Ramos (cell line): Measurements from ENCODE around the gene MAMDC2.
"Not testable (repeated sequence)": the region's sequence is repeated elsewhere in the genome, so short reads cannot be mapped to it uniquely, and the experiment has no call there.

ENCODE experiments used
- in situ Hi-C: fragments of 300-500 bp; cut with MboI; formaldehyde crosslinking; loops from one replicate; pipeline ENCODE4 v1.14.3; 2022; ENCODE audit warnings: low sequenced_read_pairs; ENCODE audit not compliant: unreplicated experiment

The MAMDC2 gene

DNA sequence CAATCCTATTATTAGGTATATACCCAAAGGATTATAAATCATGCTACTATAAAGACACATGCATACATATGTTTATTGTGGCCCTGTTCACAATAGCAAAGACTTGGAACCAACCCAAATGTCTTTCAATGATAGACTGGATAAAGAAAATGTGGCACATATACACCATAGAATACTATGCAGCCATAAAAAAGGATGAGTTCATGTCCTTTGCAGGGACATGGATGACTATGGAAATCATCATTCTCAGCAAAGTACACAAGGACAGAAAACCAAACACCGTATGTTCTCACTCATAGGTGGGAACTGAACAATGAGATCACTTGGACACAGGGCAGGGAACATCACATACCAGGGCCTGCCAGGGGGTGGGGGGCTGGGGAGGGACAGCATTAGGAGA is 202.3 kb downstream of the MAMDC2 start:
- in situ Hi-C loops, result not testable (repeated sequence)

DNA sequence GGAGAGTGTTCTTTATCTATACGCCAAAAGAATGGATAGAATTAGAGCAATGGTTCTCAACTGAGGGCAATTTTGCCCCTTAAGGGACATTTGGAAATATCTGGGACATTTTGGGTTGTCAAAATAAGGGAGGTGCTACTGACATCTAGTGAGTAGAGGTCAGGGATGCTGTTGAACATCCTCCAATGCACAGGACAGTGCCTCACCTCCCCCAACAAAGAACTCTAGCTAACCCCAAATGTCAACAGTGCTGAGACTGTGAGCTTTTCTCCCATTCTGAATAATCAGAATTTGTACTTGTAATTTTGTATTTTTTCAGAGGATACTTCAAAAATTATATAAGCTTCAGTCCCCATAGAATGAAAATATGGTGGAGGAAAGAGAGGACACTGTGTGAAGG is 206.6 kb downstream of the MAMDC2 start:
- in situ Hi-C loops, result no loop called here

- in situ Hi-C loops, result no loop called here
These were observed 211.8 kb downstream of the MAMDC2 start for GRCh38 chr9:70255486-70255885.

GRCh38 chr9:70256123-70256551 is 212.5 kb downstream of the MAMDC2 start:
- in situ Hi-C loops, result no loop called here

DNA sequence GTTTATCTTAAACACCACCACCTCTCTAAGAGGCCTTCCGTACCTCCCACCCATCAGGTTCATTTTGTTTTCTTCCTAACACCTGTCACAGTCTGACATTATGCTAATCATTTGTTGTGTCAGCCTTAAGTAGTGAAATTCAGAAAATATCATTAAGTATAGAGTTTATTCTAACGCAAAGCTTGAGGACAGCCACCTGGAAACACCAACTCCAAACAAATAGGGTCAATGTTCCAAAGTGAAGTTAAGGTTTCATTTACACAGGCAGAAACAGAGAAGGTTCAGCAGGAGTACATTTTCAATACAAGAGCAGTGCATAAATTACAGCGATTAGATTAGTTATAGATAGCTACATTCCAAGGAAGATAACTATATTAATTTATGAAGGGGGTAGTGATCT is 213.9 kb downstream of the MAMDC2 start:
- in situ Hi-C loops, result no loop called here

DNA sequence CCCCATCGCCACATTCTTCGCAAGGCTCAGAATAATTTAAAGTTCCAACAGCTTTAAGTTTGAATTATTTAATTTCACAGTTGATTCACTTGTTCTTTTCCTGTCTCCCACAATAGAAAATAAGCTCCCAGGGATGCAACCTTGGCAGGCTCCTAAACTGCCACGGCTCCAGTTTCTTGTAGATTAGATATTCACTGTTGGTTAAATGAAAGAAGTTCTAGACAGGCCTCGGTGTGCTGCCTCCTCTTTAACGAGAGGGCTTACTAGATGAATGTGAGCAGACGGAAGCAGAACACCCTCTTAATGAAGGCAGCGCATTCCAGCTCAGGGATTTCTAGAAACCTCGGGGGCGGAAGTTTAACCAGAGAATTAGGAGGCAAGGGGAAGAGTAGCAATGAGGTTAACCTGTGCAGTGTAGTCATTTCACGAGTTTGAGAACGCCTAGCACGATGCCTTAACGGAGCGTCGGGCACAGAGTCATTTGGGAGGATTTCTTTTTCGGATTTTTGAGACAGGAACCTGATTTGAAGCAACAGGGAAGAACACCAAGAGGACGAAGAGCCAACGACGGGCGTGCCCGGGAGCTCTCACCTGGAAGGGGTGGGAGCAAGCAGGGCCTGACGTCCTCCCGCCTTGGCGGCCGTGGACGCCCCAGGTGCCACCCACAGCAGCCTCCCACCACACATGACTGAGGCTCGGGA is 214.5 kb downstream of the MAMDC2 start:
- in situ Hi-C loops, result no loop called here

GRCh38 chr9:70258692-70259511 is 215.3 kb downstream of the MAMDC2 start, which contains the start of gene SMC5:
Gene SMC5 (plus strand): TSS chr9:70258978. CDS start chr9:70259079, 101 bp downstream.
- in situ Hi-C loops, result no loop called here

DNA sequence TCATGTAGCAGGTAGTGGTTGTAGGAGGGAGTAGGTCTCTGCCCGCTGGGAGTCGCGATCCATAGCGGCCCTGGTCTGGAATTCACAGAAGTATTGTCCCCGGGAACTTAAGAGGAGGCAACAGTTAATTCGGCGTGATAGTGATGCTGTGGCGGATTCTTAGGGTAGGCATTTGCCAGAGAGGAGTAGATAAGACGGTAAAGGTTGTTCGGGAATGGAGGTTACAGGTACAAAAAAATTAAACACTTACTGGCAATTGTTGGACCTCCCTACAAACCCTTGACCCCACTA is 215.8 kb downstream of the MAMDC2 start:
- in situ Hi-C loops, result no loop called here

DNA sequence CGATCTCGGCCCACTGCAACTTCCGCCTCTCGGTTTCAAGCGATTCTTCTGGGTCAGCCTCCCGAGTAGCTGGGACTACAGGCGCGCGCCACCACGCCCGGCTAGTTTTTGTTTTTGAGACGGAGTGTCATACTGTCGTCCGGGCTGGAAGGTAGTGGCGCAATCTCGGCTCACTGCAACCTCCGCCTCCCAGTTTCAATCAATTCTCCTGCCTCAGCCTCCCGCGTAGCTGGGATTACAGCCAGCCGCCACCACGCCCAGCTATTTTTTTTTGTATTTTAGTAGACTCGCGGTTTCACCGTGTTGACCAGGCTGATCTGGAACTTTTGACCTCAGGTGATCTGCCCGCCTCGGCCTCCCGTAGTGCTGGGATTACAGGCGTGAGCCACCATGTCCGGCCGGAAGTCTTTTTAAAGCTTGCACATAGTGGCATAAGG is 216.4 kb downstream of the MAMDC2 start:
- in situ Hi-C loops, result no loop called here

- in situ Hi-C loops, result no loop called here
These were observed 217.0 kb downstream of the MAMDC2 start for GRCh38 chr9:70260606-70261005.

GRCh38 chr9:70261131-70261870 is 217.7 kb downstream of the MAMDC2 start:
- in situ Hi-C loops, result no loop called here

DNA sequence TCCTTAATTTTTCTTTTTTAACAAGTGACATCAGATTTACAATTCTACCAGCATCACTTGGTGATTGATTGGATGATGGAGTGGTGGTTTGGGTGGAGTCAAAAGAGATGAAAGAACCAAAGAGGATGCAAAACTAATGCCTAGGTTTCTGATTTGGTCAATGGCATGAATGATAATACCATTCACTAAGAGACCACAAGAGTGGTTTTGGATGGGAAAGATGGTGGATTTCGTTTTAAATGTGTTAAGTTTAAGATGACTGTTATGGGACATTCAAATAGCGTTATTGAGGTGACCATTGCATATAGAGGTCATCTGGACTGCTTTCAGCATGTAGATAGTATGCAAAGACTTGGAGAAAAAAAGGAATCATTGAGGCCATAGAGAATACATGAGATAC is 218.7 kb downstream of the MAMDC2 start:
- in situ Hi-C loops, result no loop called here

DNA sequence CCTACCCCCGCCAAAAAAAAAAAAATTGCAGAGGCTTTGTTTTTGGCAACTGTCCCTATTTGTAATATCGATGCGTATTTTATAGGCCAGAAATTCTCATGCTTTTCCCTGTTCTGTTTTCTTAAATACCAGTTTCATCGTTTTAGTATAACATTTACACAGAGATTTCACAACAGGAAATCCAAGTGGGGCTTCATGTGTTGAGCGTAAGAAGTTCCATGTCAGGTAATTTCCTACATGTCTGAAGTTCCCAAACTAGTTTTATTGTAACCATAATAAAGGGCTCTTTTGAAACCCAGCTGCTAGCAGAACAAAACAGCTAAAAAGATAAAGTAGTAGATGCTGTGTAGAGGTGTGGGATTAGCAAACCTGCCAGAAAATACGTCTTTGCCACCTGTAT is 219.3 kb downstream of the MAMDC2 start:
- in situ Hi-C loops, result no loop called here

- in situ Hi-C loops, result no loop called here
These were observed 219.8 kb downstream of the MAMDC2 start for GRCh38 chr9:70263421-70263820.
